ENCODE data around the gene CYP26A1. TPM values are rescaled to one million over a fixed set of nuclear protein-coding genes. Genes with fewer than 3 reads are reported as not detected.

The CYP26A1 gene
- total and polyA plus RNA-seq, 4 donors = 0.08 to 1.4 (median 0.29) TPM; not detected in 1

DNA sequence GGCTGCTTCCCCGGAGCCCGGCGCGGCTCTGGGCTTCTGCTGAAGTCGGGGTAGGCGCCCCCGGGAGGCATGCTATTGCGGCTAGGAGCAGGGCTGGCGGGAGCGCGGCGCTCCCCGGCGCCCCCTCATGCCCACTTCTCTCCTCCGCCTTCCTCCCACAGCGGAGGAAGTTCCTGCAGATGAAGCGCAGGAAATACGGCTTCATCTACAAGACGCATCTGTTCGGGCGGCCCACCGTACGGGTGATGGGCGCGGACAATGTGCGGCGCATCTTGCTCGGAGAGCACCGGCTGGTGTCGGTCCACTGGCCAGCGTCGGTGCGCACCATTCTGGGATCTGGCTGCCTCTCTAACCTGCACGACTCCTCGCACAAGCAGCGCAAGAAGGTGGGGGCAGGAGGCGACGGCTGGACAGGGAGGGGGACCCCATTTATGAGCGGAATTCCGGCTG, 479 bp downstream of the CYP26A1 start:
- peak overlapping the region in 2 of 3 donors; percentile 59 to 64 for H3K4me3 ChIP-seq (ENCODE audit: low read depth in 1 of 3, low read length in 3 of 3)
- peaks cover 0 to 2% (median 0%) of the 10 kb centered on the region in 4 donors for H3K27me3 ChIP-seq (ENCODE audit: control insufficient read depth in 4 of 4, insufficient read depth in 4 of 4, low read length in 3 of 4)
- no peaks in the 10 kb centered on the region for H3K9me3 ChIP-seq (ENCODE audit: control insufficient read depth in 4 of 4, low read length in 3 of 4)
- no peaks in the 10 kb centered on the region for H3K36me3 ChIP-seq (ENCODE audit: control insufficient read depth in 4 of 4, insufficient read depth in 3 of 4, low read depth in 1 of 4, low read length in 3 of 4)
- no peak overlapping the region for H3K27ac ChIP-seq (ENCODE audit: low read depth in 1 of 2, low read length in 2 of 2)
- no peak overlapping the region for H3K9ac ChIP-seq (ENCODE audit: low read depth in 1 of 2, low read length in 2 of 2)
- DNase-seq (ENCODE audit: low spot score) = no peak
- no peak for TF ChIP-seq HNF4G (IDR thresholded peaks at IDR 0.05)
- TF ChIP-seq FOXA2 (IDR thresholded peaks at IDR 0.05) = no peak
- TF ChIP-seq, protein P1, sequence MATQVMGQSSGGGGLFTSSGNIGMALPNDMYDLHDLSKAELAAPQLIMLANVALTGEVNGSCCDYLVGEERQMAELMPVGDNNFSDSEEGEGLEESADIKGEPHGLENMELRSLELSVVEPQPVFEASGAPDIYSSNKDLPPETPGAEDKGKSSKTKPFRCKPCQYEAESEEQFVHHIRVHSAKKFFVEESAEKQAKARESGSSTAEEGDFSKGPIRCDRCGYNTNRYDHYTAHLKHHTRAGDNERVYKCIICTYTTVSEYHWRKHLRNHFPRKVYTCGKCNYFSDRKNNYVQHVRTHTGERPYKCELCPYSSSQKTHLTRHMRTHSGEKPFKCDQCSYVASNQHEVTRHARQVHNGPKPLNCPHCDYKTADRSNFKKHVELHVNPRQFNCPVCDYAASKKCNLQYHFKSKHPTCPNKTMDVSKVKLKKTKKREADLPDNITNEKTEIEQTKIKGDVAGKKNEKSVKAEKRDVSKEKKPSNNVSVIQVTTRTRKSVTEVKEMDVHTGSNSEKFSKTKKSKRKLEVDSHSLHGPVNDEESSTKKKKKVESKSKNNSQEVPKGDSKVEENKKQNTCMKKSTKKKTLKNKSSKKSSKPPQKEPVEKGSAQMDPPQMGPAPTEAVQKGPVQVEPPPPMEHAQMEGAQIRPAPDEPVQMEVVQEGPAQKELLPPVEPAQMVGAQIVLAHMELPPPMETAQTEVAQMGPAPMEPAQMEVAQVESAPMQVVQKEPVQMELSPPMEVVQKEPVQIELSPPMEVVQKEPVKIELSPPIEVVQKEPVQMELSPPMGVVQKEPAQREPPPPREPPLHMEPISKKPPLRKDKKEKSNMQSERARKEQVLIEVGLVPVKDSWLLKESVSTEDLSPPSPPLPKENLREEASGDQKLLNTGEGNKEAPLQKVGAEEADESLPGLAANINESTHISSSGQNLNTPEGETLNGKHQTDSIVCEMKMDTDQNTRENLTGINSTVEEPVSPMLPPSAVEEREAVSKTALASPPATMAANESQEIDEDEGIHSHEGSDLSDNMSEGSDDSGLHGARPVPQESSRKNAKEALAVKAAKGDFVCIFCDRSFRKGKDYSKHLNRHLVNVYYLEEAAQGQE (IDR thresholded peaks at IDR 0.05) = no peak
- TF ChIP-seq SP1 (IDR thresholded peaks at IDR 0.05) = no peak
- no peak for TF ChIP-seq FOXA1 (IDR thresholded peaks at IDR 0.05)
- TF ChIP-seq TAF1 (conservative IDR thresholded peaks at IDR 0.05) = no peak
- no peak for TF ChIP-seq GABPA (IDR thresholded peaks at IDR 0.05 in 1 of 2, conservative IDR thresholded peaks at IDR 0.05 in 1 of 2)
- TF ChIP-seq NR2F2 (IDR thresholded peaks at IDR 0.05) = no peak
- H3K4me1 ChIP-seq (ENCODE audit: control insufficient read depth in 4 of 4, insufficient read depth in 4 of 4, low read length in 3 of 4) = peaks cover 24 to 80% (median 64%) of the 10 kb centered on the region in 4 donors
- under 1% methylated on average over 40 of the region's 40 CpGs for WGBS

DNA sequence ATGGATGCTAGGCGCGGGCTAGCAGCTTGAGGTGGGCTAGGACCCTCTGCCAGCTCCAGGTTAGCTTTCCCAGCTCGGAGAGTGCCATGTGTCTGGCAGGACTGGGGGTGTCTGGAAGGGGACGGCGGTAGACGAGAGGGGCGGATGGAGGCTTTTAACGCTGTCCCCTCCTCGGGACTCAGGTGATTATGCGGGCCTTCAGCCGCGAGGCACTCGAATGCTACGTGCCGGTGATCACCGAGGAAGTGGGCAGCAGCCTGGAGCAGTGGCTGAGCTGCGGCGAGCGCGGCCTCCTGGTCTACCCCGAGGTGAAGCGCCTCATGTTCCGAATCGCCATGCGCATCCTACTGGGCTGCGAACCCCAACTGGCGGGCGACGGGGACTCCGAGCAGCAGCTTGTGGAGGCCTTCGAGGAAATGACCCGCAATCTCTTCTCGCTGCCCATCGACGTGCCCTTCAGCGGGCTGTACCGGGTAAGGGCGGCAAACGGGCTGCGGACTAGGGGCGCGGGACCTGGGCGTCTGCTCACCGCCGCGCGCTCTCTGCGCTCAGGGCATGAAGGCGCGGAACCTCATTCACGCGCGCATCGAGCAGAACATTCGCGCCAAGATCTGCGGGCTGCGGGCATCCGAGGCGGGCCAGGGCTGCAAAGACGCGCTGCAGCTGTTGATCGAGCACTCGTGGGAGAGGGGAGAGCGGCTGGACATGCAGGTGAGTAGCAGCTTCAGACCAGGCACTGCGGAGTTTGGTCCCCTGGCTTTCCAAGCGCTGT, 1.1 kb downstream of the CYP26A1 start:
- Histone ChIP-seq H3K9me3 (ENCODE audit: control insufficient read depth in 4 of 4, low read length in 3 of 4) (no peaks in the 10 kb centered on the region), H3K36me3 (ENCODE audit: control insufficient read depth in 4 of 4, insufficient read depth in 3 of 4, low read depth in 1 of 4, low read length in 3 of 4) (no peaks in the 10 kb centered on the region), H3K9ac (ENCODE audit: low read depth in 1 of 2, low read length in 2 of 2) (no peak overlapping the region), H3K27ac (ENCODE audit: low read depth in 1 of 2, low read length in 2 of 2) (no peak overlapping the region), H3K4me1 (ENCODE audit: control insufficient read depth in 4 of 4, insufficient read depth in 4 of 4, low read length in 3 of 4) (peaks cover 24 to 85% (median 70%) of the 10 kb centered on the region in 4 donors), H3K27me3 (ENCODE audit: control insufficient read depth in 4 of 4, insufficient read depth in 4 of 4, low read length in 3 of 4) (no peaks in the 10 kb centered on the region), H3K4me3 (ENCODE audit: low read depth in 1 of 3, low read length in 3 of 3) (peak overlapping the region; percentile 18 to 64 (median 59))
- TF ChIP-seq HNF4G (IDR thresholded peaks at IDR 0.05) (no peak), GABPA (IDR thresholded peaks at IDR 0.05 in 1 of 2, conservative IDR thresholded peaks at IDR 0.05 in 1 of 2) (no peak), JUND (IDR thresholded peaks at IDR 0.05) (no peak), NR2F2 (IDR thresholded peaks at IDR 0.05) (no peak), HNF4A (conservative IDR thresholded peaks at IDR 0.05) (no peak), SP1 (IDR thresholded peaks at IDR 0.05) (no peak), YY1 (IDR thresholded peaks at IDR 0.05) (no peak), RAD21 (IDR thresholded peaks at IDR 0.05) (no peak), RXRA (IDR thresholded peaks at IDR 0.05) (no peak), TAF1 (conservative IDR thresholded peaks at IDR 0.05) (no peak), EGR1 (IDR thresholded peaks at IDR 0.05; ENCODE audit: low read depth in 2 of 2) (no peak), FOXA2 (IDR thresholded peaks at IDR 0.05) (no peak), FOXA1 (IDR thresholded peaks at IDR 0.05) (no peak)
- TF ChIP-seq, protein P2, sequence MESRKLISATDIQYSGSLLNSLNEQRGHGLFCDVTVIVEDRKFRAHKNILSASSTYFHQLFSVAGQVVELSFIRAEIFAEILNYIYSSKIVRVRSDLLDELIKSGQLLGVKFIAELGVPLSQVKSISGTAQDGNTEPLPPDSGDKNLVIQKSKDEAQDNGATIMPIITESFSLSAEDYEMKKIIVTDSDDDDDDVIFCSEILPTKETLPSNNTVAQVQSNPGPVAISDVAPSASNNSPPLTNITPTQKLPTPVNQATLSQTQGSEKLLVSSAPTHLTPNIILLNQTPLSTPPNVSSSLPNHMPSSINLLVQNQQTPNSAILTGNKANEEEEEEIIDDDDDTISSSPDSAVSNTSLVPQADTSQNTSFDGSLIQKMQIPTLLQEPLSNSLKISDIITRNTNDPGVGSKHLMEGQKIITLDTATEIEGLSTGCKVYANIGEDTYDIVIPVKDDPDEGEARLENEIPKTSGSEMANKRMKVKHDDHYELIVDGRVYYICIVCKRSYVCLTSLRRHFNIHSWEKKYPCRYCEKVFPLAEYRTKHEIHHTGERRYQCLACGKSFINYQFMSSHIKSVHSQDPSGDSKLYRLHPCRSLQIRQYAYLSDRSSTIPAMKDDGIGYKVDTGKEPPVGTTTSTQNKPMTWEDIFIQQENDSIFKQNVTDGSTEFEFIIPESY (IDR thresholded peaks at IDR 0.05) = no peak
- TF ChIP-seq, protein P3, sequence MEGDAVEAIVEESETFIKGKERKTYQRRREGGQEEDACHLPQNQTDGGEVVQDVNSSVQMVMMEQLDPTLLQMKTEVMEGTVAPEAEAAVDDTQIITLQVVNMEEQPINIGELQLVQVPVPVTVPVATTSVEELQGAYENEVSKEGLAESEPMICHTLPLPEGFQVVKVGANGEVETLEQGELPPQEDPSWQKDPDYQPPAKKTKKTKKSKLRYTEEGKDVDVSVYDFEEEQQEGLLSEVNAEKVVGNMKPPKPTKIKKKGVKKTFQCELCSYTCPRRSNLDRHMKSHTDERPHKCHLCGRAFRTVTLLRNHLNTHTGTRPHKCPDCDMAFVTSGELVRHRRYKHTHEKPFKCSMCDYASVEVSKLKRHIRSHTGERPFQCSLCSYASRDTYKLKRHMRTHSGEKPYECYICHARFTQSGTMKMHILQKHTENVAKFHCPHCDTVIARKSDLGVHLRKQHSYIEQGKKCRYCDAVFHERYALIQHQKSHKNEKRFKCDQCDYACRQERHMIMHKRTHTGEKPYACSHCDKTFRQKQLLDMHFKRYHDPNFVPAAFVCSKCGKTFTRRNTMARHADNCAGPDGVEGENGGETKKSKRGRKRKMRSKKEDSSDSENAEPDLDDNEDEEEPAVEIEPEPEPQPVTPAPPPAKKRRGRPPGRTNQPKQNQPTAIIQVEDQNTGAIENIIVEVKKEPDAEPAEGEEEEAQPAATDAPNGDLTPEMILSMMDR (IDR thresholded peaks at IDR 0.05; ENCODE audit: low read depth, low read length, missing input control) = no peak
- TF ChIP-seq, protein P4, sequence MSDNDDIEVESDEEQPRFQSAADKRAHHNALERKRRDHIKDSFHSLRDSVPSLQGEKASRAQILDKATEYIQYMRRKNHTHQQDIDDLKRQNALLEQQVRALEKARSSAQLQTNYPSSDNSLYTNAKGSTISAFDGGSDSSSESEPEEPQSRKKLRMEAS (IDR thresholded peaks at IDR 0.05) = no peak
- TF ChIP-seq, protein P5, sequence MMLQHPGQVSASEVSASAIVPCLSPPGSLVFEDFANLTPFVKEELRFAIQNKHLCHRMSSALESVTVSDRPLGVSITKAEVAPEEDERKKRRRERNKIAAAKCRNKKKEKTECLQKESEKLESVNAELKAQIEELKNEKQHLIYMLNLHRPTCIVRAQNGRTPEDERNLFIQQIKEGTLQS (IDR thresholded peaks at IDR 0.05) = no peak
- TF ChIP-seq, protein P1 (IDR thresholded peaks at IDR 0.05) = no peak
- DNase-seq (ENCODE audit: low spot score) = no peak
- 4% methylated on average over 67 of the region's 67 CpGs for WGBS

Data from liver (tissue), 9 donors.